CD4-positive, alpha-beta T cell treated with Interleukin-1 beta for 1 hour (primary cell): ENCODE measurements around the gene PAPPA2.
"Not testable (repeated sequence)": the region's sequence is repeated elsewhere in the genome, so short reads cannot be mapped to it uniquely, and the experiment has no call there.

Source experiments
- DNase-seq, 2 donors: peaks; one replicate each; pipeline ENCODE4 v3.0.0-alpha.2; 2020 to 2022

Gene PAPPA2

GRCh38 chr1:176552217-176552991 lies 89.4 kb downstream of the PAPPA2 start:
- DNase-seq, result no peak

GRCh38 chr1:176552999-176553398 lies 90.0 kb downstream of the PAPPA2 start:
- no peak for DNase-seq

- DNase-seq, result no peak
Observed at GRCh38 chr1:176556288-176556687, 93.3 kb downstream of the PAPPA2 start.

- DNase-seq, result no peak
Observed at GRCh38 chr1:176557543-176558258, 94.7 kb downstream of the PAPPA2 start.

GRCh38 chr1:176558561-176558960 lies 95.6 kb downstream of the PAPPA2 start:
- DNase-seq, result no peak

- DNase-seq, result no peak
Observed at GRCh38 chr1:176559474-176559873, 96.5 kb downstream of the PAPPA2 start.

- DNase-seq, result peak in 1 of 2 donors; percentile 9
Observed at GRCh38 chr1:176559878-176560277, 96.9 kb downstream of the PAPPA2 start.

- DNase-seq, result no peak
Observed at GRCh38 chr1:176560681-176561080, 97.7 kb downstream of the PAPPA2 start.

GRCh38 chr1:176561761-176562160 lies 98.8 kb downstream of the PAPPA2 start:
- not testable (repeated sequence) for DNase-seq

- DNase-seq, result no peak
Observed at GRCh38 chr1:176566004-176566975, 103.3 kb downstream of the PAPPA2 start.

- DNase-seq, result no peak
Observed at GRCh38 chr1:176567190-176567794, 104.3 kb downstream of the PAPPA2 start.

GRCh38 chr1:176568185-176568584 lies 105.2 kb downstream of the PAPPA2 start:
- no peak for DNase-seq

GRCh38 chr1:176574756-176575155 lies 111.8 kb downstream of the PAPPA2 start:
- DNase-seq, result no peak

- DNase-seq, result no peak
Observed at GRCh38 chr1:176575991-176576390, 113.0 kb downstream of the PAPPA2 start.

- DNase-seq, result no peak
Observed at GRCh38 chr1:176576670-176577069, 113.7 kb downstream of the PAPPA2 start.

- no peak for DNase-seq
Observed at GRCh38 chr1:176577646-176578197, 114.7 kb downstream of the PAPPA2 start.

- DNase-seq, result no peak
Observed at GRCh38 chr1:176579087-176579486, 116.1 kb downstream of the PAPPA2 start.

GRCh38 chr1:176595217-176595616 lies 132.2 kb downstream of the PAPPA2 start:
- DNase-seq, result no peak

- no peak for DNase-seq
Observed at GRCh38 chr1:176601348-176601747, 138.4 kb downstream of the PAPPA2 start.

- no peak for DNase-seq
Observed at GRCh38 chr1:176602388-176603004, 139.5 kb downstream of the PAPPA2 start.

GRCh38 chr1:176603696-176604095 lies 140.7 kb downstream of the PAPPA2 start:
- no peak for DNase-seq

- no peak for DNase-seq
Observed at GRCh38 chr1:176604461-176604860, 141.5 kb downstream of the PAPPA2 start.
